DMS 273 treated with DMSO at 0.1 percent for 48 hours (cell line): ENCODE measurements around the gene AGTPBP1.

Experiments used
- DNase-seq: peaks from one replicate; lab custom pipeline; 2025; lab: John Stamatoyannopoulos, UW

AGTPBP1 gene

DNA sequence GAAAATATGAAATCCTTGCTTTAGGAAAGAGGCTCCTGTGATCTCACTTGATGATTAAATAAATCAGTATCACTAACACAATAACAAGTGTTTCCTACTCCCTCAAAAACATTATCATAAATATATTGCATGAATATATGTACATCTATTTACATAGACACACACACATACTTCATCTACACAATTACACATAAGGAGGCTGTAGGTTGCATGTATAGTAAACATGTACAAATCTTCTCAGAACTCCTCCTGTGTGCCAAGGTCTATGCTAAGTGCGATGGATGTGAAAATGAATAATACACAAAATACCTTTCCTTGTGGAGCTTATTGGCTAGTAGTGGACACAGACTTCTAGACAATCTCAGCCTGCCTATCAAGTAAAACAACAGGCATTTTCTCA is 239.9 kb downstream of the AGTPBP1 start:
- no peak for DNase-seq

GRCh38 chr9:85501456-85501855 is 240.3 kb downstream of the AGTPBP1 start:
- DNase-seq = no peak
